HL-60 (cell line): Measurements from ENCODE around the gene LAMP2.

Source experiments
- GABPA ChIP-seq: IDR thresholded peaks from 2 replicates; pipeline ENCODE4 v1.6.1; 2012; ENCODE audit warnings: low read depth
- TF ChIP-seq, protein P1 (sequence below): IDR thresholded peaks from one replicate; pipeline ENCODE4 v1.5.1; 2011; ENCODE audit warnings: low read length, control low read depth, inconsistent platforms; ENCODE audit not compliant: insufficient read depth

DNA sequence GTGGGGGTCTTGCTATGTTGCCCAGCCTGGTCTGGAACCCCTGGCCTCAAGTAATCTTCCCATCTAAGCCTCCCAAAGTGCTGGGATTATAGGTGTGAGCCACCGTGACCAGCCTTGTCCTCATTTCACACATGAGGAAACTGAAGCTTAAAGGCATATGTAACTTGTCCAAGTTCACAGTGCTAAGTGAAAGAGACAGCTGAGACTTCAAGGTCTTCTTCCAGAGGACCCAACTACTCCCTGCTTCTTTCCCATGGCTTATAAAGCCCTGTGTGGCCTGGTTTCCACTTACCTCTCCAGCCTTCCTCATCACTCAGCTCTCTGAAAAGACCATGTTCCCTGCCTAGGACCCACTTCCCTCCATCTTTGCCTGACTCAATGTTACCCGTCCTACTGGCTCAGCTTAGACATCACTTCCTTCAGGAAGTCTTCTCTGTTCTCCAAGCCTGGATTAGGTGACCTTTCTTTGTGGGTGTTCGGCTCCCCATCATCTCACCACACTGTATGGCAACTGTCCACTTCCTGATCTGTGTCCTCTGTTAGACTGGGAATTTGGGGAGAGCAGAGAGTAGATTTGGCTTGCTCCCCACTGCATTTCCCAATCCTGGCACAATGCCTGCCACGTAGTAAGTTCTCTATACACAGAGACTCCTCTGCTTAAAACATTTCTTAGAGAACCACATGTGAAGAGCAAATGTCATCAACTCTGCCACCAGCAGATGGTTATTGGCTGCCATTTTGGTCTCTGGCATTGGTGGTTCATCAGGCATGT, 30.4 kb upstream of the LAMP2 start:
- no peak for TF ChIP-seq GABPA
- TF ChIP-seq, protein P1, sequence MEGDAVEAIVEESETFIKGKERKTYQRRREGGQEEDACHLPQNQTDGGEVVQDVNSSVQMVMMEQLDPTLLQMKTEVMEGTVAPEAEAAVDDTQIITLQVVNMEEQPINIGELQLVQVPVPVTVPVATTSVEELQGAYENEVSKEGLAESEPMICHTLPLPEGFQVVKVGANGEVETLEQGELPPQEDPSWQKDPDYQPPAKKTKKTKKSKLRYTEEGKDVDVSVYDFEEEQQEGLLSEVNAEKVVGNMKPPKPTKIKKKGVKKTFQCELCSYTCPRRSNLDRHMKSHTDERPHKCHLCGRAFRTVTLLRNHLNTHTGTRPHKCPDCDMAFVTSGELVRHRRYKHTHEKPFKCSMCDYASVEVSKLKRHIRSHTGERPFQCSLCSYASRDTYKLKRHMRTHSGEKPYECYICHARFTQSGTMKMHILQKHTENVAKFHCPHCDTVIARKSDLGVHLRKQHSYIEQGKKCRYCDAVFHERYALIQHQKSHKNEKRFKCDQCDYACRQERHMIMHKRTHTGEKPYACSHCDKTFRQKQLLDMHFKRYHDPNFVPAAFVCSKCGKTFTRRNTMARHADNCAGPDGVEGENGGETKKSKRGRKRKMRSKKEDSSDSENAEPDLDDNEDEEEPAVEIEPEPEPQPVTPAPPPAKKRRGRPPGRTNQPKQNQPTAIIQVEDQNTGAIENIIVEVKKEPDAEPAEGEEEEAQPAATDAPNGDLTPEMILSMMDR: no peak
